C4-2B (cell line): ENCODE data around the gene RAPGEFL1.

Source experiments
- H3K27ac ChIP-seq: fragments of 450-650 bp; 2 replicates; pipeline ENCODE4 v1.5.1; 2017
- ZFX ChIP-seq: fragments of 450-650 bp; IDR thresholded peaks from 2 replicates; pipeline ENCODE4 v1.6.1; 2017
- TF ChIP-seq, protein P1 (sequence below): fragments of 450-650 bp; conservative IDR thresholded peaks from 2 replicates; pipeline ENCODE4 v1.5.1; 2017; ENCODE audit warnings: mild to moderate bottlenecking

Gene RAPGEFL1

DNA sequence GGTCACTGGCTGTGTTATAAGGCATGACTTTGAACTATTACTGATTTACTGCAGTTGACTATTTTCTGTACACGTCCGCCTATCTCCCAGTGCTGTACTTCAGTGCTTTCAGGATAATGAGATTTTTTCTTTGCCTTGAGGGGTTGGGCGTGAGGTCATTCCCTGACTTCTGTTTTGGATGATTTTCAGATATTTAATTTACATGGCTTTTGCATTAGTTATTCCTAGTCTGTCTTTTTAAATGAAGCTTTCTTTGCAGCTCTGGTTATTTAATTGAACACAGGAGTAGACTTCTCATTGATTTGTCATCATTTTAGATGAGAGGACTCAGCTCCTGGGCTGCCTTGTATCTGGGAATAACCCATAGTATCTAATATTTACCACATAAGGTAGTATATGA lies 65.5 kb downstream of the RAPGEFL1 start:
- no peak overlapping the region for H3K27ac ChIP-seq
- TF ChIP-seq, protein P1, sequence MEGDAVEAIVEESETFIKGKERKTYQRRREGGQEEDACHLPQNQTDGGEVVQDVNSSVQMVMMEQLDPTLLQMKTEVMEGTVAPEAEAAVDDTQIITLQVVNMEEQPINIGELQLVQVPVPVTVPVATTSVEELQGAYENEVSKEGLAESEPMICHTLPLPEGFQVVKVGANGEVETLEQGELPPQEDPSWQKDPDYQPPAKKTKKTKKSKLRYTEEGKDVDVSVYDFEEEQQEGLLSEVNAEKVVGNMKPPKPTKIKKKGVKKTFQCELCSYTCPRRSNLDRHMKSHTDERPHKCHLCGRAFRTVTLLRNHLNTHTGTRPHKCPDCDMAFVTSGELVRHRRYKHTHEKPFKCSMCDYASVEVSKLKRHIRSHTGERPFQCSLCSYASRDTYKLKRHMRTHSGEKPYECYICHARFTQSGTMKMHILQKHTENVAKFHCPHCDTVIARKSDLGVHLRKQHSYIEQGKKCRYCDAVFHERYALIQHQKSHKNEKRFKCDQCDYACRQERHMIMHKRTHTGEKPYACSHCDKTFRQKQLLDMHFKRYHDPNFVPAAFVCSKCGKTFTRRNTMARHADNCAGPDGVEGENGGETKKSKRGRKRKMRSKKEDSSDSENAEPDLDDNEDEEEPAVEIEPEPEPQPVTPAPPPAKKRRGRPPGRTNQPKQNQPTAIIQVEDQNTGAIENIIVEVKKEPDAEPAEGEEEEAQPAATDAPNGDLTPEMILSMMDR: no peak
- TF ChIP-seq ZFX: no peak

DNA sequence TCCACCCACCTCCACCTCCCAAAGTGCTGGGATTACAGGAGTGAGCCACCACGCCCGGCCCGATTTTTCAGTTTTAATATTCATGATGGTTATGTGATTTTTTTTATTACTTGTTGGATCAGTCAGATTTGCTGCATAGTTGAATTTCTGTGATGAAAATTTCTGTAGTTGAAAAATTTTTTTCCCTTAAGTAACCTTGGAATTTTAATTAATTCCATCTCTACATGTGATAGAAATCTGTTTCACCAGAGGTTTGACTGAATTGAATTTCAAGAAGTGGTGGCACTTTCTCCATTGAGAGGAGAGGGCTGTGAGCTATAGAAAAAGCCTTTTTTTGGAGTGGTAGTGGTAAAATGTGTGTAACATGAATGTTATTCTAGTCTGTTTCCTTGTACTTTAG lies 66.5 kb downstream of the RAPGEFL1 start:
- no peak overlapping the region for H3K27ac ChIP-seq
- no peak for TF ChIP-seq ZFX
- TF ChIP-seq, protein P1: no peak

DNA sequence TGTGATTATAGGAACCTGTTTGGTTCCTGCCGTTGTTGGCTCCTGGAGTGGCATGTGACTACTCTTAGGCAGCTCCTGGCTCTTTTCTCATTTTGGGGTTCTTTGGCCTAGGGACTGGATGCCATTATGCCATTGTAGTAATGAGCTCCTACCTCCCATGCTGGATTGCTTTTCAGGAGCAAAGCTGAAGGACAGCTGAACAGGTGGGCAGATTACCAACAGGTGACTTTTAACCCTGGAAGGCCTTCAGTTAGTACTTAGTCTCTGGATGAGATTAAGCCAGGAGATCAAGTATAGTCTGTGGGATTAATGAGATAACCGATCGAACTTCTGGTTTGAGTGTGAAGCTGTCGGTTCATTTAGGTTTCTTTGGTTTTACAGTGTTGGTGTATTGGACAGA lies 67.0 kb downstream of the RAPGEFL1 start:
- no peak overlapping the region for H3K27ac ChIP-seq
- TF ChIP-seq ZFX: no peak
- TF ChIP-seq, protein P1: no peak
